ENCODE data around the gene UBALD1.

Gene UBALD1

DNA sequence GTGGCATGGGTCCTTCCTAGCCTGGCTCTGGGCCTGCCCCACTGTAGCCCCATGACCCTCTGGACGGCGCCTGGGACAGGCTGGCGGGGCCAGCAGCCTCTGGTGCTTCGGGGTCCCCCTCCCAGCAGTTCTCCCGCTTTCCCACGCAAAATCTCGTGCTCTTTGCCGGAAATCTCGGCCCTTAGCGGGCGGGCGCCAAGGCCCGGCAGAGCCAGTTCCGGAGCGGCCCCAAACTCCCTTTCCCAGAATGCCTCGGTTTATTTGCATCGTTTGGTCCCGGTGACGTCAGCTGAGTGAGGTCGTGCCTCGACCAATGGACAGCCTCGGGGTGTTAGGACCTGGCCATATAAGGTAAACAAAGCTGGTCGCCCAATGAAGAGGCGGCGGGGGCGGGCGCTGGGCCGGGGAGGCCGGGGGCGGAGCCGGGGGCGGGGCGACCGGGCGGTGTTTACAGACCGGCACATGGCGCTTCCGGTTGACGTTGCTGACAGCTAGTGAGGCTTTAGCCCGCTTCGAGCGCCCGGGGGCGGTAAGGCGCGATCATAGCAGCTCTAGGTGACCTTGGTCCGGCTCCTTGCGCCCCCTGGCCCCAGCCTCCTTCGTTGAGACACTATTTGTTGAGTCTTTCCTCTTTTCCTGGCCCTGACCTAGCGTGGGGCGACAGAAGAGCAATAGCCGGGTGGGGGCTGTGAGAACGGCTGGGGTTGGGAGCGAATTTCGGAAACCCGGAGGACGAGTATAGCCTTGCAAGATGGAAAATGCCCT is 1.5 kb upstream of the UBALD1 start:
- DNase-seq (ENCODE audit: low read depth in 2 of 2), result peak; percentile 98 to 99

DNA sequence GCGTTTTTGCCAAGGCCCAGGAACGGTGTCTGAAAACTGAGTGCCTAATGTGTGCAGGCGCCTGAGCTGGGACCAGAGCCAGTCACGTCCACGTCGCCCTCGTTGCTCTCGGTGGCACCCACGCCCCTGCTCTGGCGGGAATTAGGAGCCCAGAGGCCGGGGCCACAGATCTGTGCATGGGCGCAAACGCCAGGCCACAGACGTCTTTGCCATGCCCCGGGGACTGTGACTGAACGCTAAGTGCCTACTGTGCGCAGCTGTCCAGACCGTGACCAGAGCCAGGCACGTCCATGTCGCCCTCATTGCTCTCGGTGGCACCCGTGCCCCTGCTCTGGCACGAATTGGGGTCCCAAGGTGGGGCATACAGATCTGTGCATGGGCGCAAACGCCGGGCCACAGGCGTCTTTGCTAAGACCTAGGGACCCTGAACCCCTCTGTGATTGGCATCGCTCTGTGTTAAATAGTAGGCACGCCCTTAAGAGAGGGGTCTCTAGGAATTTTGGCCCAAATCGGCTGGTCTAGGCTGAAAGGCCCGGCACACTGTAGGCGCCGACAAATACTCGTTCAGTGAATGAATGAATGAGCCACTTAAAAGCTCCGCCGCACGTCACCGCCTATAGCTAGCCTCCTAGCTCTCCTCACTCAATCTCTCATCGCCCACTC is 827 bp upstream of the UBALD1 start:
- no peak for DNase-seq (ENCODE audit: low read depth in 2 of 2)

GRCh38 chr16:4613636-4614570 is 785 bp downstream of the UBALD1 start:
- peak in 1 of 2 experiments; percentile 35 for DNase-seq (ENCODE audit: low read depth in 2 of 2)

GRCh38 chr16:4612977-4613635 is 1.6 kb downstream of the UBALD1 start:
- DNase-seq (ENCODE audit: low read depth in 2 of 2), result no peak

DNA sequence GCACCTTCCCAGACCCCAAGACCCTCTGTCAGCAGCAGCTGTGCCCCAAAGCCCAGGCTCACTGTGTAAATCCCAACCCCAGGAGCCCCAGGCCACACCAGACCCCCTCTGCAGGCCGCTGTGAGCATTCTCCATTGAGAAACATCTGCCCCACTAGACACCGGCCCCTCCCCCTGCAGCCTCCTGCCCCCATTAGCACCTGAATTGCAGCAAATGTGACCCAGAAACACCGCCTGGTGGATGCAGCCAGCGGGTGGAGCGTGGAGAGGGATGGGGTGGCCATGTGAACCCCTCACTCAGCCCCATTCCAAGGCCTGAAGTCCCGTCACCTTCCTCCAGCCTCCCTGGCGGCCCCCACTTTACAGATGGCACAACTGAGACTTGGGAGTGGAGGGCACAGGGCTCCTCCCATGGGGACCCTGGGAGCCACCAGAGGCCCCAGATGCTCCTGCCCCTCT is 2.2 kb downstream of the UBALD1 start:
- DNase-seq (ENCODE audit: low read depth in 2 of 2), result no peak

- DNase-seq (ENCODE audit: low read depth in 2 of 2), result no peak
Observed at GRCh38 chr16:4611337-4612021, 3.2 kb downstream of the UBALD1 start.

DNA sequence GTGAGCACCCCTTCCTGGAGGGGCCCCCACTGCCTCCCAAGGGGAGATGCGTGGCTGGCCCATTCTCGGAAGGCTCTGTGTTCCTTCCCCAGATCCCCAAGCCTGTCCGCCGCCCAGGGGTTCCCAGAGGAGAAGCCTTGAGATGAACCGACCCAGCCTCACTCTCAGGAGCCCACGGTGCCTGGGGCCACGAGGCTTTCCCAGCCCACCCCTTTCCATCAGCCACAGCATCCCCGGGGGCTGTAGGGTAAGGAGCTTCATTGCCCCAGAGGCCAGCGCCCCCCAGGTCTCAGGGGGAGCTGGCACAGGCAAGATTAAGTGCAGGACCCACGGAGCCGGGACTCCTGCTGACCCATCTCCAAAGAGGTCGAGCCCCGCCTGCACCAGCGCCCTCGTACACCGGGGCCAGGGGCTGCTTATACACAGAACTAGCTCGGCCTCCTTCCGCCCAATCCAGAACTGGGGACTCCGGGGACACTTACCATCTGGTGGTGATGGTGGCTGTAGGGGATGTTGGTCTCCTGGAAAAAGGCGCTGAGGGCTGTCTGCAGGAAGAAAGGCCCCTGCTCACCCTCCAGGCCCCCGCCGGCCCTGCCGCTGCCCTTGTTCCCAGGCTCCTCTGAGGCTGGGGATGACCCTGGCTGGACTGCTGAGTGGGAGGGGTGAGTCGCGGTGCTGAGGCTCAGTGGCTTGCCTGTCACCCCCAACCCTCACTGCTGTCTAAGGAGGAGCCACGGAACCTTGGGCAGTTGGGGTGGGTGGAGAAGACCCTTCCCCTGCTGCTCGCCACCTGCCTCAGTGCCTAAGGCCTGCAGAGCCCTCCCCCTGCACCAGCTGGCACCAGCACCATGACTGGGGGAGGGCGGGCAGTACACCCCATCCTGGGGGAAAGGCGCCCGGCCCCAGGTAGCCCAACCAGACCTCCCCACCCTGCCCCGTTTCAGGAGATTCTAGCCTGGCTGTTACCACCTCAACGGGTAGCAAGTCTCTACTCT is 4.4 kb downstream of the UBALD1 start:
- DNase-seq (ENCODE audit: low read depth in 2 of 2), result no peak

GRCh38 chr16:4609200-4610010 is 5.3 kb downstream of the UBALD1 start:
- no peak for DNase-seq (ENCODE audit: low read depth in 2 of 2)

- DNase-seq (ENCODE audit: low read depth in 2 of 2), result no peak
Observed at GRCh38 chr16:4608704-4608980, 6.0 kb downstream of the UBALD1 start.

- DNase-seq (ENCODE audit: low read depth in 2 of 2), result no peak
Observed at GRCh38 chr16:4607841-4608703, 6.6 kb downstream of the UBALD1 start.

- no peak for DNase-seq (ENCODE audit: low read depth in 2 of 2)
Observed at GRCh38 chr16:4606354-4606753, 8.3 kb downstream of the UBALD1 start.

DNA sequence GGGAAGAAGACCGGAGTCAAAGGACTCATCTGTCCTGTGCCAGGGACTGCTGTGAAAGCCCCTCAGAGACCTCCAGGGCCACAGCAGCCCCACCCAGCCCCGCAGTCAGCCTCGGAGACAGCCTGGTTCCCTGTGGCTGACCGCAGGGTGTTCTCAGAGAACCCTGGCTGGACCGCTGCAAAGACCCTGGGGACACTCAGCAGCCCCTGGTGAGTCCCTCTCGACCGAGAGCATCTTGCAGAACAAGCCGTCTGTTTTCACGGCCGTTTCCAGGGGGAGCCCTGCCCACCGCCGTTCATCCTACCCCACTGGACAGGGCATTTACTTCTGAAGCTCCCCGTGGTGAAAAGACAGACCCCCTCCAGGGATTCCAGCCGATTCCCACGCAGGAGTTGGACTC is 10.3 kb downstream of the UBALD1 start:
- no peak for DNase-seq (ENCODE audit: low read depth in 2 of 2)

DNA sequence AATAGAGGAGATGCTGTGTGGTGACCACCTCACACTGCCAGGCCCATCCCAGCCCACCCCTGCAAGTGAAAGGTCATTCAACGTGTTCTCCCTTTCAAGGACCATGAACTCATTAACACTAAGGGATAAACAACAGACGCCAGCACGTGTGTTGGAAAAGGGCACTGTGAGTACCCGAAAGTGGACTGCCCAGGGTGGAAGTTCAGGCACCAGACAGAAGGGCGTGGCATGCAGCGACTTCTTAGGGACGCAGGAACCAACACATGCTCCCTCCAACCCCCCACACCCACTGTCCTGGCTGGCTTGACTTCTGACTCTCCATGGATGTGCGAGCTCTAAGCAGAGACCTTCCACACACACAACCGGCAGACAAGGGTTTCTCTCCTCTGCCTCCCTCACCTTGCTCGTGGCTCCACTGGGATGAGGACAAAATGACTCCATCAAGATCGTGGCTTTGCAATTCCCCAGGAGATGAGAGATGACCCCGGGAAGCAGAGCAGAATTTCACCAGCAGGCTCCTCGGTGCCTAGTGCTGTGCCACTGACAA is 11.0 kb downstream of the UBALD1 start:
- no peak for DNase-seq (ENCODE audit: low read depth in 2 of 2)

DNA sequence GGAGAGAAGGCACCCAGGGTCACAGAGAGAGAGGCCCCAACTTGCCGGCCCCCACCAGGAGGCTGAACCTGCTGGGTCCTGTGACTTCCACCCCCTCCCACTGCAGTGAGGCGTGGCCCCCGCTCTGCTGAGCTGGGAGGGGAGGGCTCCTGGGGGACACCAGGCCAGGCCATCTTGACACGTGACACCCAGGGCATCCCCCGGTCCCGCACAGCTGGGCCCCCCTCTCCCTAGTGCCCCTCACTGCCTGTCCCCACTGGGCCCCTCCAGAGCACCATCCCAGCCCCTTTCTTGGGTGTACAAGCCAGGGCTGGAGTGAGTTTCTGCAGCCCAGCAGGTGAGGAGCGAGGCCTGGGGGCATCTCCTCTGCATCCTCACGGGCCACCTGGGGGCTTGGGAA is 12.4 kb downstream of the UBALD1 start:
- DNase-seq (ENCODE audit: low read depth in 2 of 2), result no peak

GRCh38 chr16:4601864-4602186 is 12.9 kb downstream of the UBALD1 start:
- no peak for DNase-seq (ENCODE audit: low read depth in 2 of 2)

DNA sequence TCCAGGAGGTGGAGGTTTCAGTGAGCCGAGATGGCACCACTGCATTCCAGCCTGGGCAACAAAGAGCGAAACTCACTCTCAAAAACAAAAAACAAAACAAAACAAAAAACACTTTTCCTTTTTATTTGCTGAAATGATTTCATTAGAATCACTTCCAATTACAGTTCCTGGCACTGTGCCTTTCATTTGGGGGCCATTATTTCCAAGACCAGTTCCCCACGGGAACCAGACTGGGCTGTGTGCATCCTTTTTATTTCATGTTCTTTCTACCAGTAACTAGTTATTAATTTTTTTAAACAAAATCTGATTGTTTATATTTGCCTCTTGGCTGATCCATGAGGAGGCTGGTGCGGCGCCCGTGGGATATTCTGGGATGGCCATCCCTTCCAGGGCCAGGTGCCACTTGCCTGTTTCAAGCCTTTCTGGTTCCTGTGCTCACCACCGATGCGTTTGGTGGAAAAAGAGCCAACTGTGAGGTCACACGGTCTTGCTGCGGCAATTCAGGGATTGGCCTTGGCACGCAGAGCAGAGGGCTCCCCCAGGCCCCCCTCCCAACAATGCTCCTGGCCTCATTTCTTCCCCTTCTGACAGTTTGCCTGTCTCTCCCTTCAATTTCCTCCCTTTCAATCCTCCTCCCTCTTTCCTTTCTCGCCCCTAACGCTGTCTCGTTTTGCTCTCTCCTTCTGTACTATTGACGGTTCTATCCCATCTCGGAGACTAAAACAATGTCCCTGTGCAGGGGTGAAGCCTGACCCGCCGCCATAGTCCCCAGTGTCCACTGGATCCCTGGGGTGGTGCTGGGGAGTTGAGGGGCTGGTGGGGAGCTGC is 13.4 kb downstream of the UBALD1 start:
- DNase-seq (ENCODE audit: low read depth in 2 of 2), result no peak

DNA sequence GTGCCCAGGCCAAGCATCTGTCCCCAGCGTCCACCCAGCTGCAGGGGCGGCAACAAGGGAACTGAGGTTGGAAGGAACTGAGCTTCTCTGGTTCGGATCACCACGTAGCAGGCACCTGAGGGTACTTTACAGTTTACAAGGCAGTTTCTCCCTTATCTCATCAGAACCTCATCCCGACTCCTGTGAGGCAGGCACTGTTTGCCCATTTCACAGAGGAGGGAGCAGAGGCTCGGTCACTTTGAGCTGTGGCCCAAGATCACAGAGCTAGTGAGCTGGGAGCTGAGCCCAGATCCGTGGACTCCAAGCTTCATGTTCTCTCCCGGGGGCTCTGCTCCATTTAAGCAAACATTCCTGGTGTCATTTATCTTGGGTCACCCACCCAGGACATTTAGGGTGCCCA is 15.1 kb downstream of the UBALD1 start:
- no peak for DNase-seq (ENCODE audit: low read depth in 2 of 2)

Measured in stimulated activated CD4-positive, alpha-beta T cell treated with anti-CD3 and anti-CD28 coated beads, Interleukin-12 subunit alpha, Interleukin-12 subunit beta, amount 100 ng/mL, for 24 hours (primary cell).